BJ (cell line): ENCODE measurements around the gene COPRS. TPM values are rescaled to one million over a fixed set of nuclear protein-coding genes. Genes with fewer than 3 reads are reported as not detected.

ENCODE experiments used
- CTCF ChIA-PET: fragments of 350-600 bp; formaldehyde crosslinking; extraction: SDS; loops from one replicate; lab custom pipeline; 2021; ENCODE audit warnings: antibody characterized with exemption, inconsistent platforms; lab: Yijun Ruan, JAX
- POLR2A ChIA-PET: fragments of 300-600 bp; sonication (Branson Sonifier 250); formaldehyde crosslinking; extraction: SDS; loops from one replicate; lab custom pipeline; 2021; ENCODE audit warnings: antibody characterized with exemption; lab: Charles Lee
- DNase-seq: peaks from one replicate; pipeline ENCODE4 v3.0.0-alpha.2; 2011; ENCODE audit warnings: low read depth
- H3K27me3 ChIP-seq: 2 replicates; pipeline ENCODE4 v1.6.0; 2011; ENCODE audit warnings: low read length; ENCODE audit not compliant: control insufficient read depth, insufficient read depth
- H3K36me3 ChIP-seq: 2 replicates; pipeline ENCODE4 v1.5.1; 2011; ENCODE audit warnings: low read length; ENCODE audit not compliant: control insufficient read depth, insufficient read depth
- H3K4me3 ChIP-seq: 2 replicates; pipeline ENCODE4 v1.5.1; 2011; ENCODE audit warnings: low read depth, mild to moderate bottlenecking, control low read depth, low read length
- polyA plus RNA-seq: library from polyadenylated mRNA; depleted of rRNA; stranded (reverse); fragments of >200 nt; gene quantifications from 2 replicates; pipeline ENCODE4 v1.2.3, GENCODE V29; 2011
- TF ChIP-seq, protein P1 (sequence below): IDR thresholded peaks from 2 replicates; pipeline ENCODE4 v1.5.1; 2011; ENCODE audit warnings: low read depth, mild to moderate bottlenecking, control low read depth, inconsistent platforms, low read length, moderate library complexity; ENCODE audit not compliant: insufficient read depth

Gene COPRS
- polyA plus RNA-seq, 1 experiment: 44.5 TPM

DNA sequence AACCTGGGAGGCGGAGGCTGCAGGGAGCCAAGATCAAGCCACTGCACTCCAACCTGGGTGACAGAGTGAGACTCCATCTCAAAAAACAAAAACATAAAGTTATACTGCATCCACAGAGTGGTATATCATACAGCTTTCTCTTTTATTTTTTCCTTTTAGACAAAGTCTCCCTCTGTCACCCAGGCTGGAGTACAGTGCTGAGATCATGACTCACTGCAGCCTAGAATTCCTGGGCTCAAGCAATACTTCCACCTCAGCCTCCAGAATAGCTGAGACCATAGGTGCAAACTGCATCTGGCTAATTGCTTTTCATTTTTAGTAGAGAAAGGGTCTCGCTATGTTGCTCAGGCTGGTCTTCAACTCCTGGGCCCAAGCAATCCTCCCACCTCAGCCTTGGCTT is 10.0 kb upstream of the COPRS start:
- ChIA-PET CTCF (no interaction called here), POLR2A (interaction anchor here (0.8 kb wide), 1 partner anchor 335 kb away, joined by 5 read pairs; no protein-coding TSS in a partner anchor)
- Histone ChIP-seq H3K4me3 (no peak overlapping the region), H3K36me3 (peaks cover 11% of the 10 kb centered on the region), H3K27me3 (no peaks in the 10 kb centered on the region)
- no peak for DNase-seq
- TF ChIP-seq, protein P1, sequence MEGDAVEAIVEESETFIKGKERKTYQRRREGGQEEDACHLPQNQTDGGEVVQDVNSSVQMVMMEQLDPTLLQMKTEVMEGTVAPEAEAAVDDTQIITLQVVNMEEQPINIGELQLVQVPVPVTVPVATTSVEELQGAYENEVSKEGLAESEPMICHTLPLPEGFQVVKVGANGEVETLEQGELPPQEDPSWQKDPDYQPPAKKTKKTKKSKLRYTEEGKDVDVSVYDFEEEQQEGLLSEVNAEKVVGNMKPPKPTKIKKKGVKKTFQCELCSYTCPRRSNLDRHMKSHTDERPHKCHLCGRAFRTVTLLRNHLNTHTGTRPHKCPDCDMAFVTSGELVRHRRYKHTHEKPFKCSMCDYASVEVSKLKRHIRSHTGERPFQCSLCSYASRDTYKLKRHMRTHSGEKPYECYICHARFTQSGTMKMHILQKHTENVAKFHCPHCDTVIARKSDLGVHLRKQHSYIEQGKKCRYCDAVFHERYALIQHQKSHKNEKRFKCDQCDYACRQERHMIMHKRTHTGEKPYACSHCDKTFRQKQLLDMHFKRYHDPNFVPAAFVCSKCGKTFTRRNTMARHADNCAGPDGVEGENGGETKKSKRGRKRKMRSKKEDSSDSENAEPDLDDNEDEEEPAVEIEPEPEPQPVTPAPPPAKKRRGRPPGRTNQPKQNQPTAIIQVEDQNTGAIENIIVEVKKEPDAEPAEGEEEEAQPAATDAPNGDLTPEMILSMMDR: no peak

DNA sequence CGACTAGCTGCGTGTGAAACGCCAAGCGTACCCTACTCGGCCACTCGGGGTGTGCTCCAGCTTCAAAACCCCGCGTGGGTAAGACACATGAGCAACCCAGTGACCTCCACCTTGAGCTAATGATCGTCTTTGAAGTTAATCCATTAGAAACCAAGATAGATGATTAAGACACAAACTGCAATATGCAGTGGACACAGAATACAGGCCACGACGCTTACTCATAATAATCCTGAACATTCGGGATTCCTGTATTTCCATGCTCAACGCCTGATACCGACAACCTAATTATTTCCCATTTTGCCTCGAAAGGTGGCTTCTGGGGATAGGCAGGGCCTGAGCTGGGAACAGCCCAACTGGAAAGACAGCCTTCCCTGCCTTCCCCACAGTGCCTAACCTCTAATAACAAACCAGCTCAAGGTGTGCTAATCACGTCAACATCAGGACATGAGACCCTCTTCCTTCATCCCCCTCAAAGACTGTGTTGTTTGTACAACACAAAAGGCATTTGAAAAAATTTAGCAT is 504 bp upstream of the COPRS start:
- no peak for DNase-seq
- Histone ChIP-seq H3K27me3 (no peaks in the 10 kb centered on the region), H3K4me3 (peak overlapping the region; percentile 33), H3K36me3 (peaks cover 3% of the 10 kb centered on the region)
- TF ChIP-seq, protein P1: no peak
- POLR2A ChIA-PET: no interaction called here
- CTCF ChIA-PET: interaction anchor here (0.6 to 0.9 kb wide), 2 partner anchors 33 to 42 kb away, joined by 3 read pairs; partner anchors contain the start of gene UTP6

DNA sequence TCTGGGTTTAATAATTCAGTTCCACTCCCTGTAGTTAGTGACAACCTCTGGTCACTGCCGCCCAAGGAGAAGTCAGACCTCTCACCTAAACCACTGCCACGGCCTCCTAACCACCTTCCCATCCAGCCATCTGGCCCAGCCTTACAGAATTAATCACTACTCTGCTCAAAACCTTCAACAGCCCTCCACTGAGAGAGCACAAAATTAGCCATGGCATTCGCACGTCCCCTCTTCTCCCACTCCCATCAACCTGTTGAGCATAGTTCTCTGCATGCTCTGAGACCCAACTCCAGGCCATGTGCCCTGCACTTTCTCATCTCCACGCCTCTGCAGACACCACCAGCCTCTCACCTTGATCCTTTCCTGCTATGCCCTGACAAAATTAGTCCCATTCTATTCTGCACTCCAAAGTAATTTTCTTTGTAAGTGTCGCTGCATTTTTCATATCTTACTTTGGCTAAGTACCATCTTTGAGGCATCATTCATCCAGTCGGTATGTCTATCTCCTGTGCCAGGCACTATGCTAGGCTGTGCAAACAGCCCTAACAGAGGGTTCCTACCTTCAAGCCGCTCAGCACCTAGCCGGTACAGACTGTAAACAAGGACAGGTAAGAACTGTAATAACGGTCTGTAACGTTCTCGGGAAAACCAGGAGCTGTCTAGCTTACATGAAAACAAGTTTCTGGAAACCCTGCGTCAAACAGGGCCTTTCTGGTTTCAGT is 963 bp downstream of the COPRS start:
- DNase-seq: no peak
- POLR2A ChIA-PET: no interaction called here
- H3K27me3 ChIP-seq: no peaks in the 10 kb centered on the region
- CTCF ChIA-PET: interaction anchor here (0.9 to 2.5 kb wide), 3 partner anchors 16 to 419 kb away, joined by 3 to 14 read pairs (median 3); no protein-coding TSS in a partner anchor
- TF ChIP-seq, protein P1: no peak
- peak overlapping the region; percentile 51 for H3K4me3 ChIP-seq
- peaks cover 2% of the 10 kb centered on the region; the same call in 1 of the 2 replicates for H3K36me3 ChIP-seq

DNA sequence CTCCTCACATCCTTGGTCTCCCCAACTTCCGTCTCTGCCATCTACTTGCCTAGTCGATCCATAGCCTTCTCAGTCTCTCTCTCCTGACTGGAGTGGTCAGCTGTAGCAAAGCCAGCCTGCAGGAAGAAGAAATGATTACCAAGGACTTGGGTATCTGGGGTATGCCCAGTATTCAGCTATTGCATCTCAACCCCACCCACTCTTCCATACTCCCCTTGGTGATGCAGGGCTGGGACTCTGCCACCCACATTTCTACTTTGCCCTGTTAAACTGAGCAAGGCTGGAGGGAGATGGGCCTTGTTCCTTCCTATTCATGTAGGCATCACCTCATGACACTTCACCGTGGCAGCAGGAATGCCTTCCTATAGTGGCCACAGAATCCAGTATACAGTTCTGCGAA is 2.3 kb downstream of the COPRS start:
- CTCF ChIA-PET: interaction anchor here (1.1 to 2.5 kb wide), 4 partner anchors 14 to 420 kb away, joined by 3 to 14 read pairs (median 6); no protein-coding TSS in a partner anchor
- TF ChIP-seq, protein P1: no peak
- Histone ChIP-seq H3K4me3 (no peak overlapping the region), H3K27me3 (no peaks in the 10 kb centered on the region), H3K36me3 (peaks cover 3% of the 10 kb centered on the region; the same call in 1 of the 2 replicates)
- no peak for DNase-seq
- POLR2A ChIA-PET: no interaction called here

DNA sequence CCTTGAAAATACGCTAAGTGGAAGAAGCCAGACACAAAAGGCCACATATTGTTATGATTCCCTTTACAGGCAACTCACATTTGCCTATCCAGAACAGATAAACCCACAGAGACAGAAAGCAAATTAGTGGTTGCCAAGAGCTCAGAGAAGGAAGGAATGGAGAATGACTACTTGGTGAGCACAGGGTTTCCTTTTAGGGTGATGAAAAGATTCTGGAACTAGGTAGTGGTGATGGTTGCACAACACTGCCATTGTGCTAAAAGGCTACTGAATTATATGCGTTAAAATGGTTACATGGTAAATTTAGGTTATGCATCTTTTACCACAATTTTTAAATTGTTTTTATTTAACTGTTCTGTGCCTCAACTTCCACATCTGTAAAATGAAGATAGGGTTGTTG is 4.4 kb downstream of the COPRS start:
- POLR2A ChIA-PET: no interaction called here
- DNase-seq: no peak
- H3K36me3 ChIP-seq: peaks cover 3% of the 10 kb centered on the region; the same call in 1 of the 2 replicates
- no peak overlapping the region for H3K4me3 ChIP-seq
- CTCF ChIA-PET: interaction anchor here (2.7 kb wide), 1 partner anchor 13 kb away, joined by 17 read pairs; no protein-coding TSS in a partner anchor
- TF ChIP-seq, protein P1: no peak
- no peaks in the 10 kb centered on the region for H3K27me3 ChIP-seq
